ENCODE measurements around the gene SLC9A4. TPM values are rescaled to one million over a fixed set of nuclear protein-coding genes. Genes with fewer than 3 reads are reported as not detected.

SLC9A4 gene
- total RNA-seq, 5 donors from 2014 or later (not counting 1 experiment from before 2014, with no cell fraction given), result 0.09 to 0.13 TPM; not detected in 3

GRCh38 chr2:102540882-102541281 lies 67.9 kb downstream of the SLC9A4 start:
- CTCF ChIA-PET, result interaction anchor here in 1 of 2 donors (0.7 kb wide), 1 partner anchor 42 kb away, joined by 3 read pairs; no protein-coding TSS in a partner anchor
- Histone ChIP-seq H3K4me3 (ENCODE audit: control insufficient read depth in 1 of 2, extremely low read depth in 1 of 2, low read length in 1 of 2) (no peak overlapping the region), H3K9me3 (no peaks in the 10 kb centered on the region), H3K27me3 (replicated peaks in 1 of 2; ENCODE audit: control insufficient read depth in 2 of 2, extremely low read depth in 1 of 2, insufficient read depth in 2 of 2, low read length in 1 of 2) (no peaks in the 10 kb centered on the region), H3K27ac (ENCODE audit: low read length) (no peak overlapping the region), H3K4me1 (ENCODE audit: control insufficient read depth in 1 of 2, extremely low read depth in 1 of 2, insufficient read depth in 2 of 2, low read length in 2 of 2) (no peaks in the 10 kb centered on the region), H3K36me3 (ENCODE audit: control insufficient read depth in 2 of 2, extremely low read depth in 1 of 2, insufficient read depth in 1 of 2, low read length in 1 of 2) (no peaks in the 10 kb centered on the region)
- ATAC-seq (replicated peaks in 1 of 4) (no peak), DNase-seq (no peak)
- POLR2A ChIA-PET, result no interaction called here
- Mint-ChIP-seq H3K4me3 (no peak overlapping the region), H3K4me1 (no peaks in the 10 kb centered on the region), H3K27me3 (peaks cover 17 to 22% of the 10 kb centered on the region in 2 donors), H3K9me3 (no peaks in the 10 kb centered on the region), H3K27ac (no peak overlapping the region), H3K36me3 (no peaks in the 10 kb centered on the region)
- WGBS (ENCODE audit: insufficient coverage), result 80% methylated on average over 1 of the region's 4 CpGs

GRCh38 chr2:102544182-102544581 lies 71.2 kb downstream of the SLC9A4 start:
- Mint-ChIP-seq H3K36me3 (no peaks in the 10 kb centered on the region), H3K4me3 (no peak overlapping the region), H3K27ac (no peak overlapping the region), H3K9me3 (peaks cover 12 to 20% (median 19%) of the 10 kb centered on the region in 3 donors), H3K4me1 (no peaks in the 10 kb centered on the region), H3K27me3 (peaks cover 16 to 20% of the 10 kb centered on the region in 2 donors)
- DNase-seq (no peak), ATAC-seq (replicated peaks in 1 of 4) (no peak)
- Histone ChIP-seq H3K9me3 (no peaks in the 10 kb centered on the region), H3K27me3 (replicated peaks in 1 of 2; ENCODE audit: control insufficient read depth in 2 of 2, extremely low read depth in 1 of 2, insufficient read depth in 2 of 2, low read length in 1 of 2) (no peaks in the 10 kb centered on the region), H3K4me1 (ENCODE audit: control insufficient read depth in 1 of 2, extremely low read depth in 1 of 2, insufficient read depth in 2 of 2, low read length in 2 of 2) (no peaks in the 10 kb centered on the region), H3K36me3 (ENCODE audit: control insufficient read depth in 2 of 2, extremely low read depth in 1 of 2, insufficient read depth in 1 of 2, low read length in 1 of 2) (no peaks in the 10 kb centered on the region), H3K4me3 (ENCODE audit: control insufficient read depth in 1 of 2, extremely low read depth in 1 of 2, low read length in 1 of 2) (no peak overlapping the region), H3K27ac (ENCODE audit: low read length) (no peak overlapping the region)
- ChIA-PET CTCF (no interaction called here), POLR2A (no interaction called here)
- 100% methylated on average over 1 of the region's 1 CpG for WGBS (ENCODE audit: insufficient coverage)

- no peaks in the 10 kb centered on the region for H3K4me1 Mint-ChIP-seq
- no peaks in the 10 kb centered on the region for H3K36me3 Mint-ChIP-seq
- POLR2A ChIA-PET, result no interaction called here
- DNase-seq (no peak), ATAC-seq (replicated peaks in 1 of 4) (no peak)
- Histone ChIP-seq H3K36me3 (ENCODE audit: control insufficient read depth in 2 of 2, extremely low read depth in 1 of 2, insufficient read depth in 1 of 2, low read length in 1 of 2) (no peaks in the 10 kb centered on the region), H3K4me3 (ENCODE audit: control insufficient read depth in 1 of 2, extremely low read depth in 1 of 2, low read length in 1 of 2) (no peak overlapping the region), H3K9me3 (no peaks in the 10 kb centered on the region), H3K27me3 (replicated peaks in 1 of 2; ENCODE audit: control insufficient read depth in 2 of 2, extremely low read depth in 1 of 2, insufficient read depth in 2 of 2, low read length in 1 of 2) (no peaks in the 10 kb centered on the region), H3K27ac (ENCODE audit: low read length) (no peak overlapping the region), H3K4me1 (ENCODE audit: control insufficient read depth in 1 of 2, extremely low read depth in 1 of 2, insufficient read depth in 2 of 2, low read length in 2 of 2) (no peaks in the 10 kb centered on the region)
- 70% methylated on average over 1 of the region's 2 CpGs for WGBS (ENCODE audit: insufficient coverage)
- no peak overlapping the region for H3K4me3 Mint-ChIP-seq
- peaks cover 16 to 33% (median 32%) of the 10 kb centered on the region in 3 donors for H3K9me3 Mint-ChIP-seq
- CTCF ChIA-PET, result no interaction called here
- H3K27me3 Mint-ChIP-seq, result peaks cover 9 to 12% of the 10 kb centered on the region in 2 donors
- H3K27ac Mint-ChIP-seq, result no peak overlapping the region
Measured at GRCh38 chr2:102547462-102547861, 74.4 kb downstream of the SLC9A4 start.

- peaks cover 16 to 33% (median 32%) of the 10 kb centered on the region in 3 donors for H3K9me3 Mint-ChIP-seq
- H3K4me1 Mint-ChIP-seq, result no peaks in the 10 kb centered on the region
- no peaks in the 10 kb centered on the region for H3K9me3 ChIP-seq
- ChIA-PET CTCF (no interaction called here), POLR2A (no interaction called here)
- no peak overlapping the region for H3K4me3 ChIP-seq (ENCODE audit: control insufficient read depth in 1 of 2, extremely low read depth in 1 of 2, low read length in 1 of 2)
- no peak overlapping the region for H3K27ac Mint-ChIP-seq
- no peaks in the 10 kb centered on the region for H3K27me3 ChIP-seq (replicated peaks in 1 of 2; ENCODE audit: control insufficient read depth in 2 of 2, extremely low read depth in 1 of 2, insufficient read depth in 2 of 2, low read length in 1 of 2)
- no peaks in the 10 kb centered on the region for H3K36me3 Mint-ChIP-seq
- no peak for DNase-seq
- WGBS (ENCODE audit: insufficient coverage), result no CpG with 5 or more reads among the region's 1 CpG
- H3K4me3 Mint-ChIP-seq, result no peak overlapping the region
- ATAC-seq (replicated peaks in 1 of 4), result no peak
- no peaks in the 10 kb centered on the region for H3K36me3 ChIP-seq (ENCODE audit: control insufficient read depth in 2 of 2, extremely low read depth in 1 of 2, insufficient read depth in 1 of 2, low read length in 1 of 2)
- H3K4me1 ChIP-seq (ENCODE audit: control insufficient read depth in 1 of 2, extremely low read depth in 1 of 2, insufficient read depth in 2 of 2, low read length in 2 of 2), result no peaks in the 10 kb centered on the region
- H3K27ac ChIP-seq (ENCODE audit: low read length), result no peak overlapping the region
- H3K27me3 Mint-ChIP-seq, result peaks cover 8 to 9% of the 10 kb centered on the region in 2 donors
Measured at GRCh38 chr2:102549027-102549426, 76.0 kb downstream of the SLC9A4 start.

- Histone ChIP-seq H3K4me1 (ENCODE audit: control insufficient read depth in 1 of 2, extremely low read depth in 1 of 2, insufficient read depth in 2 of 2, low read length in 2 of 2) (no peaks in the 10 kb centered on the region), H3K27ac (ENCODE audit: low read length) (no peak overlapping the region), H3K36me3 (ENCODE audit: control insufficient read depth in 2 of 2, extremely low read depth in 1 of 2, insufficient read depth in 1 of 2, low read length in 1 of 2) (no peaks in the 10 kb centered on the region), H3K4me3 (ENCODE audit: control insufficient read depth in 1 of 2, extremely low read depth in 1 of 2, low read length in 1 of 2) (no peak overlapping the region), H3K27me3 (replicated peaks in 1 of 2; ENCODE audit: control insufficient read depth in 2 of 2, extremely low read depth in 1 of 2, insufficient read depth in 2 of 2, low read length in 1 of 2) (no peaks in the 10 kb centered on the region), H3K9me3 (no peaks in the 10 kb centered on the region)
- POLR2A ChIA-PET, result no interaction called here
- peaks cover 16 to 33% (median 32%) of the 10 kb centered on the region in 3 donors for H3K9me3 Mint-ChIP-seq
- no peak for DNase-seq
- no peaks in the 10 kb centered on the region for H3K36me3 Mint-ChIP-seq
- H3K27ac Mint-ChIP-seq, result no peak overlapping the region
- H3K4me3 Mint-ChIP-seq, result no peak overlapping the region
- no peak for ATAC-seq (replicated peaks in 1 of 4)
- H3K27me3 Mint-ChIP-seq, result peaks cover 8 to 9% of the 10 kb centered on the region in 2 donors
- WGBS (ENCODE audit: insufficient coverage), result no CpG with 5 or more reads among the region's 2 CpGs
- CTCF ChIA-PET, result no interaction called here
- H3K4me1 Mint-ChIP-seq, result no peaks in the 10 kb centered on the region
Measured at GRCh38 chr2:102550151-102550550, 77.1 kb downstream of the SLC9A4 start.

- no CpG with 5 or more reads among the region's 2 CpGs for WGBS (ENCODE audit: insufficient coverage)
- H3K9me3 Mint-ChIP-seq, result peaks cover 16 to 33% (median 30%) of the 10 kb centered on the region in 3 donors
- H3K4me1 Mint-ChIP-seq, result no peaks in the 10 kb centered on the region
Measured at GRCh38 chr2:102551329-102552096, 78.5 kb downstream of the SLC9A4 start.

More at GRCh38 chr2:102551329-102552096, 78.5 kb downstream of the SLC9A4 start:
- Histone ChIP-seq H3K27me3 (replicated peaks in 1 of 2; ENCODE audit: control insufficient read depth in 2 of 2, extremely low read depth in 1 of 2, insufficient read depth in 2 of 2, low read length in 1 of 2) (no peaks in the 10 kb centered on the region), H3K36me3 (ENCODE audit: control insufficient read depth in 2 of 2, extremely low read depth in 1 of 2, insufficient read depth in 1 of 2, low read length in 1 of 2) (no peaks in the 10 kb centered on the region), H3K4me3 (ENCODE audit: control insufficient read depth in 1 of 2, extremely low read depth in 1 of 2, low read length in 1 of 2) (no peak overlapping the region), H3K4me1 (ENCODE audit: control insufficient read depth in 1 of 2, extremely low read depth in 1 of 2, insufficient read depth in 2 of 2, low read length in 2 of 2) (no peaks in the 10 kb centered on the region), H3K9me3 (no peaks in the 10 kb centered on the region), H3K27ac (ENCODE audit: low read length) (no peak overlapping the region)
- H3K4me3 Mint-ChIP-seq, result no peak overlapping the region
- ATAC-seq (replicated peaks in 1 of 4), result no peak
- ChIA-PET CTCF (no interaction called here), POLR2A (no interaction called here)
- H3K36me3 Mint-ChIP-seq, result no peaks in the 10 kb centered on the region
- peaks cover 2 to 9% of the 10 kb centered on the region in 2 donors for H3K27me3 Mint-ChIP-seq
- H3K27ac Mint-ChIP-seq, result no peak overlapping the region
- no peak for DNase-seq
